ENCODE measurements around the gene SMAD3. TPM values are rescaled to one million over a fixed set of nuclear protein-coding genes. Genes with fewer than 3 reads are reported as not detected.

SMAD3 gene
- total and polyA plus RNA-seq, 2 of the 4 experiments (the other 2 are of a cell fraction): 71.0 to 177 TPM

GRCh38 chr15:67196222-67196621 lies 130.8 kb downstream of the SMAD3 start:
- TF ChIP-seq MXI1 (IDR thresholded peaks at IDR 0.05; ENCODE audit: borderline replicate concordance, low read depth, low read length): no peak
- no peak for TF ChIP-seq RAD21 (IDR thresholded peaks at IDR 0.05; ENCODE audit: low read length)
- TF ChIP-seq POLR2A (IDR thresholded peaks at IDR 0.05; ENCODE audit: low read depth, low read length): no peak
- TF ChIP-seq RCOR1 (IDR thresholded peaks at IDR 0.05; ENCODE audit: insufficient replicate concordance, low read length): no peak
- no peak for TF ChIP-seq CHD1 (IDR thresholded peaks at IDR 0.05; ENCODE audit: low read depth, low read length)
- TF ChIP-seq NFE2L2 (IDR thresholded peaks at IDR 0.05; ENCODE audit: low read depth, low read length): no peak
- TF ChIP-seq CEBPB (IDR thresholded peaks at IDR 0.05; ENCODE audit: low read depth, low read length): no peak
- TF ChIP-seq RFX5 (IDR thresholded peaks at IDR 0.05; ENCODE audit: low read depth, low read length): no peak
- Histone ChIP-seq H2BK120ac (ENCODE audit: low read depth, low read length) (peak overlapping the region; percentile 69; the same call in 1 of the 2 replicates), H3K4ac (ENCODE audit: low read depth, low read length) (peak overlapping the region; percentile 59), H3K18ac (ENCODE audit: low read depth, low read length) (no peak overlapping the region; the same call in 1 of the 2 replicates), H3K27me3 (ENCODE audit: control insufficient read depth, insufficient read depth, low read length) (no peaks in the 10 kb centered on the region), H4K91ac (ENCODE audit: insufficient read depth, low read depth, low read length) (peak overlapping the region; percentile 69; the same call in 1 of the 2 replicates), H3K56ac (ENCODE audit: extremely low read depth, insufficient read depth, low read length) (no peak overlapping the region), H4K8ac (ENCODE audit: low read depth in 2 of 2, low read length in 2 of 2) (peak overlapping the region in 1 of 2 experiments; percentile 86; a peak in 2 of 4 replicates), H2BK5ac (ENCODE audit: low read depth, low read length, poor library complexity, severe bottlenecking) (peak overlapping the region; percentile 82), H3K9ac (ENCODE audit: low read depth, low read length) (no peak overlapping the region), H3K27ac (ENCODE audit: insufficient read depth, low read length) (peak overlapping the region; percentile 72), H4K5ac (ENCODE audit: low read depth, low read length) (peak overlapping the region; percentile 10; the same call in 1 of the 2 replicates), H3K14ac (replicated peaks; ENCODE audit: low read depth, low read length) (peak overlapping the region; percentile 60), H3K4me2 (ENCODE audit: low read depth, low read length) (no peak overlapping the region), H2BK20ac (ENCODE audit: low read depth, low read length) (peak overlapping the region; percentile 28; the same call in 1 of the 2 replicates), H3K4me3 (ENCODE audit: insufficient read depth, low read depth, low read length) (no peak overlapping the region), H4K20me1 (ENCODE audit: insufficient read depth, low read length) (peaks cover 19% of the 10 kb centered on the region; the same call in 1 of the 2 replicates), H3K79me1 (ENCODE audit: low read depth in 1 of 2, low read length in 2 of 2) (peaks cover 4 to 48% of the 10 kb centered on the region in 2 experiments), H3K9me1 (ENCODE audit: insufficient read depth, low read length) (peaks cover 54% of the 10 kb centered on the region), H2BK15ac (ENCODE audit: low read depth, low read length) (peak overlapping the region; percentile 33; the same call in 1 of the 3 replicates), H3K4me1 (ENCODE audit: control insufficient read depth, insufficient read depth, low read length) (peaks cover 39% of the 10 kb centered on the region), H2AFZ (replicated peaks; ENCODE audit: low read length, poor library complexity) (peak overlapping the region; percentile 25), H3K9me3 (ENCODE audit: control insufficient read depth, insufficient read depth, low read length) (no peaks in the 10 kb centered on the region), H2AK9ac (replicated peaks; ENCODE audit: low read depth, low read length, poor library complexity) (peak overlapping the region; percentile 45), H3K36me3 (ENCODE audit: control insufficient read depth, insufficient read depth, low read length) (peaks cover 33% of the 10 kb centered on the region), H3K23ac (ENCODE audit: low read depth, low read length) (peak overlapping the region; percentile 6; the same call in 1 of the 2 replicates), H2AK5ac (ENCODE audit: low read depth, low read length) (peak overlapping the region; percentile 75; the same call in 1 of the 2 replicates)
- intact Hi-C loops (cut with micrococcal nuclease): loop anchor here (5.0 kb wide), 1 partner anchor 641 kb away; no protein-coding TSS in a partner anchor
- ATAC-seq (ENCODE audit: low read depth) (no peak), DNase-seq (peak; percentile 54)
- ChIA-PET POLR2A (ENCODE audit: unreplicated experiment) (no interaction called here), CTCF (no interaction called here)
- no TSS peak for BruUV-seq (replicated peaks)
- dilution Hi-C loops (cut with HindIII; ENCODE audit: low sequenced_read_pairs, unreplicated experiment): no loop called here
- 89% methylated on average over 4 of the region's 6 CpGs; no CpG with 5 or more reads in 1 of the 2 experiments for WGBS, 2 experiments (ENCODE audit: extremely low coverage in 2 of 2, insufficient read length in 1 of 2)
- in situ Hi-C loops (cut with MboI; ENCODE audit: low sequenced_read_pairs): loop anchor here (10.0 kb wide), 1 partner anchor 251 kb away; no protein-coding TSS in a partner anchor
